Breast epithelium (tissue), 3 donors: ENCODE measurements around the gene CTNNA3.
"Not testable (repeated sequence)": the region's sequence is repeated elsewhere in the genome, so short reads cannot be mapped to it uniquely, and the experiment has no call there.

Experiments
- CTCF ChIP-seq, 3 donors: fragments of 450-650 bp; IDR thresholded peaks; one replicate each; pipeline ENCODE4 v1.5.1; 2016 to 2017; ENCODE audit warnings: antibody characterized with exemption in 3 of 3, mild to moderate bottlenecking in 3 of 3, moderate library complexity in 3 of 3
- POLR2A ChIP-seq: fragments of 450-650 bp; IDR thresholded peaks from one replicate; pipeline ENCODE4 v1.6.1; 2016; ENCODE audit warnings: antibody characterized with exemption, mild to moderate bottlenecking, moderate library complexity
- POLR2AphosphoS5 ChIP-seq, 3 donors: sonication (generic); formaldehyde crosslinking; IDR thresholded peaks; one replicate each; pipeline ENCODE4 v1.6.1; 2017; ENCODE audit warnings: antibody characterized with exemption in 3 of 3

GRCh38 chr10:67699613-67700270 is 3.7 kb upstream of the CTNNA3 start:
- not testable (repeated sequence) for TF ChIP-seq CTCF (IDR thresholded peaks at IDR 0.05); POLR2A; POLR2AphosphoS5 (IDR thresholded peaks at IDR 0.05)
